OCI-LY7 (cell line): ENCODE measurements around the gene DCP1B. TPM values are rescaled to one million over a fixed set of nuclear protein-coding genes. Genes with fewer than 3 reads are reported as not detected.

Experiments
- BruUV-seq: library from RNA; stranded (reverse); fragments of 400-500 nt; replicated peaks from 2 replicates; lab custom pipeline; 2021; lab: Mats Ljungman, UMichigan
- CTCF ChIA-PET: fragments of 300-600 bp; sonication (Branson Sonifier 250); formaldehyde crosslinking; loops from one replicate; lab custom pipeline; 2022; ENCODE audit warnings: antibody characterized with exemption; ENCODE audit not compliant: unreplicated experiment; lab: Charles Lee
- POLR2A ChIA-PET: fragments of 300-600 bp; sonication (Branson Sonifier 250); formaldehyde crosslinking; loops from one replicate; lab custom pipeline; 2022; ENCODE audit warnings: antibody characterized with exemption; lab: Charles Lee
- DNase-seq: peaks from one replicate; pipeline ENCODE4 v3.0.0-alpha.2; 2015; ENCODE audit warnings: low spot score
- H2AFZ ChIP-seq: fragments of 200-600 bp; sonication (generic), shearing (Covaris generic); 2 replicates; pipeline ENCODE4 v1.6.1; 2014; ENCODE audit warnings: mild to moderate bottlenecking, antibody characterized with exemption, low read length, moderate library complexity
- H3K27ac ChIP-seq: fragments of 200-600 bp; sonication (generic); 2 replicates; pipeline ENCODE4 v1.5.1; 2014; ENCODE audit warnings: mixed run types, low read depth, mild to moderate bottlenecking, moderate library complexity, low read length, inconsistent platforms; ENCODE audit not compliant: poor library complexity, severe bottlenecking
- H3K36me3 ChIP-seq: fragments of 200-600 bp; sonication (generic); 2 replicates; pipeline ENCODE4 v1.6.1; 2014; ENCODE audit warnings: mild to moderate bottlenecking, antibody characterized with exemption, low read length, moderate library complexity, mixed read lengths; ENCODE audit not compliant: insufficient read depth
- H3K4me1 ChIP-seq: fragments of 200-600 bp; sonication (generic); 2 replicates; pipeline ENCODE4 v1.5.1; 2014; ENCODE audit warnings: mild to moderate bottlenecking, low read length; ENCODE audit not compliant: insufficient read depth, poor library complexity, severe bottlenecking
- H3K4me2 ChIP-seq: fragments of 200-600 bp; sonication (generic); 2 replicates; pipeline ENCODE4 v1.6.1; 2014; ENCODE audit warnings: mild to moderate bottlenecking, low read length
- H3K4me3 ChIP-seq: fragments of 200-600 bp; sonication (generic); 2 replicates; pipeline ENCODE4 v1.5.1; 2014; ENCODE audit warnings: mild to moderate bottlenecking, low read depth, low read length; ENCODE audit not compliant: poor library complexity, severe bottlenecking
- H3K79me2 ChIP-seq: fragments of 200-600 bp; sonication (generic); 2 replicates; pipeline ENCODE4 v1.6.1; 2016; ENCODE audit warnings: low read depth, mild to moderate bottlenecking, low read length, moderate library complexity, mixed read lengths; ENCODE audit not compliant: insufficient read depth
- H3K9me2 ChIP-seq: fragments of 200-600 bp; sonication (generic); 2 replicates; pipeline ENCODE4 v1.6.1; 2016; ENCODE audit warnings: mild to moderate bottlenecking, low read length, mixed read lengths; ENCODE audit not compliant: insufficient read depth
- H3K9me3 ChIP-seq: fragments of 200-600 bp; sonication (generic); 2 replicates; pipeline ENCODE4 v1.6.1; 2014; ENCODE audit warnings: mild to moderate bottlenecking, mixed run types, low read length, mixed read lengths
- H4K20me1 ChIP-seq: fragments of 200-600 bp; sonication (generic); 2 replicates; pipeline ENCODE4 v1.6.1; 2014; ENCODE audit warnings: mild to moderate bottlenecking, antibody characterized with exemption, low read length, moderate library complexity, mixed read lengths; ENCODE audit not compliant: insufficient read depth
- EZH2phosphoT487 ChIP-seq: fragments of 200-600 bp; sonication (generic); IDR thresholded peaks from 2 replicates; pipeline ENCODE4 v1.6.1; 2018; ENCODE audit warnings: low read depth, borderline replicate concordance, mild to moderate bottlenecking, mixed run types, antibody characterized with exemption, low read length, moderate library complexity, mixed read lengths
- intact Hi-C: fragments of 100-400 bp; cut with micrococcal nuclease; formaldehyde crosslinking; loops from one replicate; pipeline ENCODE4 v1.10.0; 2022; ENCODE audit not compliant: unreplicated experiment
- total RNA-seq, 2 experiments: library from RNA; depleted of rRNA in 1 of 2; stranded (reverse); fragments of >200 nt in 1 of 2; shearing (Covaris generic) in 1 of 2; gene quantifications; 2 replicates each; pipeline ENCODE4 v1.2.3, GENCODE V29; 2014 to 2022
- TF ChIP-seq, protein P1 (sequence below): fragments of 200-600 bp; sonication (generic); conservative IDR thresholded peaks from 2 replicates; pipeline ENCODE4 v1.5.1; 2014; ENCODE audit warnings: mild to moderate bottlenecking, antibody characterized with exemption, low read length, moderate library complexity, mixed read lengths

Gene DCP1B
- total RNA-seq, 2 experiments from 2014 or later = 14.2 to 15.5 TPM

DNA sequence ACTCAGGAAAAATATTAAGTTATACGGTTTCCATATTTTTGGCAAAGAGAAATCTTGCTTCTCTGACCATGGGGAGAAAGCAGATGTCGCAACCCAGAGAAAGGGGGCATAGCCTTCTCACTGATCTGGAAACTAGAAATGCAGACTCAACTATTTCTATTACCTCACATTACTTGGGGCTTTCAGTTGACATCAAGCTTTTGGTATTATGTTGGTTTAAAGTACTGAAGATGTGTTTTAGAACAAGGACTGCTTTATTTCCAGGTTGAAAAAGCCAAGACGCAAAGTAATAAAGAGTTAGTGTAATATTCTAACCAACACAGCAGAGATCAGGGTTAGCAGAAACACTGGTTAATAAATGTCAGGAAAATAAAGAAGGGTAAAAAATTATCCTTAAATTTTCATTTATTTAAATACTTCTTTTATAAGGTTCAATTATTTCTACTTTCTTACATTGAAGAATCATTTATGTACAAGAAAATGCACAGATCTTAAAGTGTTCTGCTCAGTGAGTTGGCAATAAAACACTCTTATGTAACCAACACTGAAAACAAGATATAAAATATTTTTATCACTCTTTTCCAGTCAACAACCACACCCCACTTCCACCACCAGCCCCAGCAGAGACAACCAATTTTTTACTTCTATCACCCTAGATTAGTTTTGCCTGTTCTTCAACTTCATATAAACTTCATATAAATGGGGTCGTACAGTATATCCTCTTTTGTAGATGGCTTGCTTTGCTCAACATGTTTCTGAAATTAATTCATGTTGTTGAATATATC is 26.0 kb downstream of the DCP1B start:
- H3K4me1 ChIP-seq = no peaks in the 10 kb centered on the region
- H2AFZ ChIP-seq = no peak overlapping the region
- 0 out of 2 replicates have a peak, but pooled peaks cover 4% of the 10 kb centered on the region for H4K20me1 ChIP-seq
- no peaks in the 10 kb centered on the region for H3K9me3 ChIP-seq
- TF ChIP-seq EZH2phosphoT487 = no peak
- TF ChIP-seq, protein P1, sequence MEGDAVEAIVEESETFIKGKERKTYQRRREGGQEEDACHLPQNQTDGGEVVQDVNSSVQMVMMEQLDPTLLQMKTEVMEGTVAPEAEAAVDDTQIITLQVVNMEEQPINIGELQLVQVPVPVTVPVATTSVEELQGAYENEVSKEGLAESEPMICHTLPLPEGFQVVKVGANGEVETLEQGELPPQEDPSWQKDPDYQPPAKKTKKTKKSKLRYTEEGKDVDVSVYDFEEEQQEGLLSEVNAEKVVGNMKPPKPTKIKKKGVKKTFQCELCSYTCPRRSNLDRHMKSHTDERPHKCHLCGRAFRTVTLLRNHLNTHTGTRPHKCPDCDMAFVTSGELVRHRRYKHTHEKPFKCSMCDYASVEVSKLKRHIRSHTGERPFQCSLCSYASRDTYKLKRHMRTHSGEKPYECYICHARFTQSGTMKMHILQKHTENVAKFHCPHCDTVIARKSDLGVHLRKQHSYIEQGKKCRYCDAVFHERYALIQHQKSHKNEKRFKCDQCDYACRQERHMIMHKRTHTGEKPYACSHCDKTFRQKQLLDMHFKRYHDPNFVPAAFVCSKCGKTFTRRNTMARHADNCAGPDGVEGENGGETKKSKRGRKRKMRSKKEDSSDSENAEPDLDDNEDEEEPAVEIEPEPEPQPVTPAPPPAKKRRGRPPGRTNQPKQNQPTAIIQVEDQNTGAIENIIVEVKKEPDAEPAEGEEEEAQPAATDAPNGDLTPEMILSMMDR = no peak
- no peaks in the 10 kb centered on the region for H3K79me2 ChIP-seq
- no peaks in the 10 kb centered on the region for H3K36me3 ChIP-seq
- no peak overlapping the region for H3K4me2 ChIP-seq
- intact Hi-C loops = no loop called here
- H3K27ac ChIP-seq = no peak overlapping the region
- BruUV-seq = no TSS peak
- H3K4me3 ChIP-seq = no peak overlapping the region
- CTCF ChIA-PET = no interaction called here
- H3K9me2 ChIP-seq = no peaks in the 10 kb centered on the region
- no peak for DNase-seq
- POLR2A ChIA-PET = no interaction called here

DNA sequence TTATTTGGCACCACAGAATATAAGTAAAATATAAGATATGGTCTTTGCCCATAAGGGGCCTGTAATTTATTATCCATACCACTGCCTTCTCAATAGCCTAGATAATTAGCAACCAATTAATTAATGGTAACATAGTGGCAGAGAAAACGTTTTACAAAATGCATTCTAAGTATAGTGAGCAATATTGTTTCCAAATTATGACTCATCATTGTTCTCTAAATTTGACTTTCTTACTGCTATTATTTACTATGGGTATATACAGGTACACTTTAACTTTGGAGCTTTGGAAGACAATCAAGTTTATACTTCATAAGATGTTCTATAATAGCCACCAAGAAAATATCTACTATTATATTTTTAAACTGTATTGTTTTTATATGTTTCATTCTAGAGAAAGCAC is 26.7 kb downstream of the DCP1B start:
- POLR2A ChIA-PET = no interaction called here

More for the DNA sequence above, 26.7 kb downstream of the DCP1B start:
- CTCF ChIA-PET = no interaction called here
- intact Hi-C loops = no loop called here
- no peaks in the 10 kb centered on the region for H3K9me3 ChIP-seq
- DNase-seq = no peak
- H3K36me3 ChIP-seq = no peaks in the 10 kb centered on the region
- H3K4me2 ChIP-seq = no peak overlapping the region
- no peak overlapping the region for H2AFZ ChIP-seq
- no peak overlapping the region for H3K27ac ChIP-seq
- no peak overlapping the region for H3K4me3 ChIP-seq
- no peaks in the 10 kb centered on the region for H3K79me2 ChIP-seq
- no peaks in the 10 kb centered on the region for H3K4me1 ChIP-seq
- H3K9me2 ChIP-seq = no peaks in the 10 kb centered on the region
- BruUV-seq = no TSS peak
- 0 out of 2 replicates have a peak, but pooled peaks cover 4% of the 10 kb centered on the region for H4K20me1 ChIP-seq
- TF ChIP-seq, protein P1 = no peak
- TF ChIP-seq EZH2phosphoT487 = no peak
